H1 (cell line): ENCODE results near the gene SEPTIN7. TPM values are rescaled to one million over a fixed set of nuclear protein-coding genes. Genes with fewer than 3 reads are reported as not detected.

Experiments used
- CTCF ChIA-PET: fragments of 300-600 bp; sonication (Branson Sonifier 250); formaldehyde crosslinking; loops from one replicate; lab custom pipeline; 2021; ENCODE audit not compliant: partially characterized antibody; lab: Charles Lee
- POLR2A ChIA-PET: fragments of 300-600 bp; sonication (Branson Sonifier 250); formaldehyde crosslinking; loops from one replicate; lab custom pipeline; 2021; ENCODE audit warnings: inconsistent platforms; ENCODE audit not compliant: partially characterized antibody; lab: Charles Lee
- DNase-seq, 2 experiments: peaks; one replicate each; pipeline versions ENCODE4 v3.0.0 to v3.0.0-alpha.2; 2010 to 2022; ENCODE audit warnings: low spot score in 2 of 2, low read depth in 1 of 2, mixed read lengths in 1 of 2
- FAIRE-seq: peaks from 2 replicates; lab custom pipeline; 2011; peaks lifted over from hg19 to GRCh38; lab: Jason Lieb, UNC
- H2AFZ ChIP-seq: 2 replicates; pipeline ENCODE4 v1.8.1; 2012; ENCODE audit warnings: low read length, inconsistent platforms
- H2AK5ac ChIP-seq: 2 replicates; pipeline ENCODE4 v1.6.1; 2013; ENCODE audit warnings: low read depth, low read length
- H2BK120ac ChIP-seq: replicated peaks from 2 replicates; pipeline ENCODE3; 2013; ENCODE audit warnings: low read depth, low read length, inconsistent platforms
- H2BK12ac ChIP-seq: 2 replicates; pipeline ENCODE4 v1.6.1; 2013; ENCODE audit warnings: low read depth, low read length
- H2BK15ac ChIP-seq: 2 replicates; pipeline ENCODE4 v1.6.1; 2013; ENCODE audit warnings: low read length
- H2BK20ac ChIP-seq: 2 replicates; pipeline ENCODE4 v1.6.1; 2013; ENCODE audit warnings: low read length
- H2BK5ac ChIP-seq: 2 replicates; pipeline ENCODE4 v1.6.1; 2013; ENCODE audit warnings: low read depth, low read length
- H3K14ac ChIP-seq: 2 replicates; pipeline ENCODE4 v1.6.1; 2013; ENCODE audit warnings: inconsistent platforms; ENCODE audit not compliant: insufficient read length
- H3K18ac ChIP-seq: 2 replicates; pipeline ENCODE4 v1.6.1; 2013; ENCODE audit warnings: low read length; ENCODE audit errors: extremely low read depth
- H3K23ac ChIP-seq: 2 replicates; pipeline ENCODE4 v1.6.1; 2013; ENCODE audit warnings: inconsistent platforms; ENCODE audit not compliant: insufficient read length
- H3K23me2 ChIP-seq: 2 replicates; pipeline ENCODE4 v1.6.1; 2013; ENCODE audit warnings: low read depth, low read length
- H3K27ac ChIP-seq: 2 replicates; pipeline ENCODE4 v1.6.1; 2011; ENCODE audit warnings: low read depth, low read length, inconsistent platforms
- H3K27me3 ChIP-seq, 4 experiments: replicated peaks in 1 of 4; 1 replicate in 1 of 4; 2 replicates in 3 of 4; pipeline versions ENCODE4 v1.6.1 to v1.8.1; 2011 to 2013; ENCODE audit warnings: low read length in 3 of 4, mild to moderate bottlenecking in 3 of 4, inconsistent platforms in 2 of 4, mixed read lengths in 2 of 4, moderate library complexity in 1 of 4; ENCODE audit not compliant: control insufficient read depth in 3 of 4, insufficient read depth in 3 of 4; ENCODE audit errors: extremely low read depth in 1 of 4
- H3K36me3 ChIP-seq, 4 experiments: 2 replicates each; pipeline versions ENCODE4 v1.6.1 to v1.8.1; 2011 to 2013; ENCODE audit warnings: mild to moderate bottlenecking in 4 of 4, low read length in 3 of 4, moderate library complexity in 2 of 4, control low read depth in 1 of 4, inconsistent platforms in 1 of 4; ENCODE audit not compliant: insufficient read depth in 4 of 4, control insufficient read depth in 2 of 4
- H3K4ac ChIP-seq: replicated peaks from 2 replicates; pipeline ENCODE3; 2013; ENCODE audit warnings: low read length, low read depth, mixed read lengths, inconsistent platforms; ENCODE audit not compliant: insufficient read length
- H3K4me1 ChIP-seq, 4 experiments: replicated peaks in 1 of 4; 1 replicate in 1 of 4; 2 replicates in 3 of 4; pipeline versions ENCODE4 v1.6.1 to v1.8.1; 2011 to 2013; ENCODE audit warnings: low read length in 3 of 4, inconsistent platforms in 2 of 4, mixed read lengths in 1 of 4; ENCODE audit not compliant: insufficient read depth in 4 of 4, control insufficient read depth in 3 of 4
- H3K4me2 ChIP-seq, 2 experiments: 2 replicates each; pipeline versions ENCODE4 v1.6.1 to v1.8.1; 2011 to 2013; ENCODE audit warnings: low read depth in 2 of 2, low read length in 2 of 2, control low read depth in 1 of 2, inconsistent platforms in 1 of 2, mild to moderate bottlenecking in 1 of 2; ENCODE audit not compliant: insufficient read depth in 1 of 2
- H3K4me3 ChIP-seq, 4 experiments: fragments of 200-600, 300-600 bp in 1 of 4; sonication (generic), shearing (Covaris generic), sonication (Bioruptor Twin) in 1 of 4; 2 replicates each; pipeline versions ENCODE4 v1.5.1 to v1.8.1; 2011 to 2016; ENCODE audit warnings: low read length in 4 of 4, low read depth in 3 of 4, control low read depth in 2 of 4, inconsistent platforms in 2 of 4, mild to moderate bottlenecking in 2 of 4, mixed read lengths in 1 of 4, moderate library complexity in 1 of 4; ENCODE audit not compliant: insufficient read depth in 2 of 4; ENCODE audit errors: extremely low read depth in 1 of 4
- H3K56ac ChIP-seq: replicated peaks from 2 replicates; pipeline ENCODE3; 2013; ENCODE audit warnings: low read depth, mild to moderate bottlenecking, mixed read lengths, low read length, inconsistent platforms; ENCODE audit not compliant: insufficient read length
- H3K79me1 ChIP-seq: 2 replicates; pipeline ENCODE4 v1.6.1; 2013; ENCODE audit warnings: low read depth, low read length, control low read depth
- H3K79me2 ChIP-seq, 2 experiments: 2 replicates each; pipeline versions ENCODE4 v1.6.1 to v1.8.1; 2012 to 2013; ENCODE audit warnings: low read length in 2 of 2, mild to moderate bottlenecking in 2 of 2, inconsistent platforms in 1 of 2; ENCODE audit not compliant: insufficient read depth in 2 of 2, control insufficient read depth in 1 of 2
- H3K9ac ChIP-seq, 4 experiments: replicated peaks in 1 of 4; 1 replicate in 1 of 4; 2 replicates in 3 of 4; pipeline versions ENCODE4 v1.6.1 to v1.8.1; 2011 to 2013; ENCODE audit warnings: low read depth in 3 of 4, low read length in 3 of 4, control low read depth in 2 of 4, mild to moderate bottlenecking in 2 of 4, moderate library complexity in 2 of 4, inconsistent platforms in 1 of 4; ENCODE audit errors: extremely low read depth in 1 of 4
- H3K9me3 ChIP-seq, 2 experiments: 2 replicates each; pipeline versions ENCODE4 v1.6.1 to v1.8.1; 2012 to 2013; ENCODE audit warnings: mild to moderate bottlenecking in 2 of 2, moderate library complexity in 2 of 2, control low read depth in 1 of 2, inconsistent platforms in 1 of 2, low read depth in 1 of 2, low read length in 1 of 2, mixed read lengths in 1 of 2; ENCODE audit not compliant: insufficient read depth in 2 of 2
- H4K20me1 ChIP-seq, 2 experiments: replicated peaks in 1 of 2; 2 replicates each; pipeline versions ENCODE3 to v1.8.1; 2011 to 2013; ENCODE audit warnings: inconsistent platforms in 2 of 2, low read length in 2 of 2, mild to moderate bottlenecking in 1 of 2; ENCODE audit not compliant: insufficient read depth in 2 of 2, control insufficient read depth in 1 of 2
- H4K5ac ChIP-seq: 2 replicates; pipeline ENCODE4 v1.6.1; 2013; ENCODE audit warnings: low read length, low read depth, mixed read lengths, inconsistent platforms; ENCODE audit not compliant: insufficient read length
- H4K8ac ChIP-seq: 2 replicates; pipeline ENCODE4 v1.8.0; 2013; ENCODE audit warnings: mild to moderate bottlenecking, moderate library complexity, low read length, inconsistent platforms; ENCODE audit not compliant: insufficient read depth; ENCODE audit errors: extremely low read depth
- H4K91ac ChIP-seq: replicated peaks from 2 replicates; pipeline ENCODE3; 2013; ENCODE audit warnings: low read length, mixed read lengths, inconsistent platforms; ENCODE audit not compliant: insufficient read length
- ATF3 ChIP-seq: IDR thresholded peaks from 2 replicates; pipeline ENCODE4 v1.6.1; 2011; ENCODE audit warnings: low read depth, mild to moderate bottlenecking, low read length; ENCODE audit not compliant: insufficient read depth
- CREB1 ChIP-seq: IDR thresholded peaks from 2 replicates; pipeline ENCODE4 v1.6.1; 2012; ENCODE audit warnings: inconsistent platforms
- E2F6 ChIP-seq: IDR thresholded peaks from 2 replicates; pipeline ENCODE4 v1.6.1; 2012; ENCODE audit warnings: inconsistent platforms
- EGR1 ChIP-seq: IDR thresholded peaks from 2 replicates; pipeline ENCODE4 v1.6.1; 2011; ENCODE audit warnings: low read depth, low read length, borderline replicate concordance
- FOSL1 ChIP-seq: IDR thresholded peaks from 2 replicates; pipeline ENCODE4 v1.6.1; 2011; ENCODE audit warnings: mild to moderate bottlenecking, low read depth, low read length, moderate library complexity; ENCODE audit not compliant: insufficient read depth
- GTF2F1 ChIP-seq: IDR thresholded peaks from 2 replicates; pipeline ENCODE4 v1.6.1; 2012; ENCODE audit warnings: low read depth, low read length, improper control_type of control experiment, borderline replicate concordance
- HDAC2 ChIP-seq, 2 experiments: fragments of 300-600 bp in 1 of 2; sonication (generic) in 1 of 2; IDR thresholded peaks; 2 replicates each; pipeline ENCODE4 v1.6.1; 2011 to 2012; ENCODE audit warnings: low read depth in 2 of 2, low read length in 2 of 2, mild to moderate bottlenecking in 2 of 2, moderate library complexity in 2 of 2, borderline replicate concordance in 1 of 2, inconsistent platforms in 1 of 2
- POLR2A ChIP-seq, 2 experiments: IDR thresholded peaks; 1 replicate in 1 of 2; 2 replicates in 1 of 2; pipeline ENCODE4 v1.6.1; 2011; ENCODE audit warnings: low read depth in 2 of 2, low read length in 2 of 2, mild to moderate bottlenecking in 2 of 2; ENCODE audit errors: control extremely low read depth in 1 of 2
- POLR2AphosphoS5 ChIP-seq: IDR thresholded peaks from 2 replicates; pipeline ENCODE4 v1.6.1; 2011; ENCODE audit warnings: low read depth, low read length
- SRF ChIP-seq: IDR thresholded peaks from 2 replicates; pipeline ENCODE4 v1.6.1; 2011; ENCODE audit warnings: mild to moderate bottlenecking, low read depth, low read length, moderate library complexity
- WGBS, 2 experiments: shearing (Covaris generic) in 1 of 2; methylation state at CpG; one replicate each; pipeline versions ENCODE4 v1.1.6 to v1.1.7; 2013 to 2015; ENCODE audit warnings: low lambda C conversion rate in 2 of 2, mixed read lengths in 2 of 2, inconsistent platforms in 1 of 2, low coverage in 1 of 2, missing lambda C conversion rate in 1 of 2; ENCODE audit not compliant: insufficient replicate concordance in 2 of 2, insufficient coverage in 1 of 2, insufficient read length in 1 of 2; ENCODE audit errors: extremely low coverage in 1 of 2, missing lambda C conversion rate in 1 of 2; 5-methylcytosine and 5-hydroxymethylcytosine counted together
- polyA plus RNA-seq, 7 experiments: library from polyadenylated mRNA; depleted of rRNA in 3 of 7; stranded (reverse) in 5 of 7; unstranded in 2 of 7; fragments of >200 nt in 5 of 7; fragments of 200-250 nt in 2 of 7; gene quantifications; 1 replicate in 5 of 7; 2 replicates in 1 of 7; 4 replicates in 1 of 7; pipeline versions ENCODE4 v1.2.1 to v1.2.3, GENCODE V29; 2011 to 2013; ENCODE audit warnings: missing spikeins in 2 of 7, mixed read lengths in 2 of 7
- total RNA-seq: library from RNA; stranded (reverse); fragmentation: NEBNext Ultra II Directional; extraction: Animal tissue kit (Norgen Biotek cat#: 25700); gene quantifications from 2 replicates; pipeline ENCODE4 v1.2.1, GENCODE V29; 2021

The SEPTIN7 gene
- total and polyA plus RNA-seq, 2 of the 8 experiments (the other 6 are each of a cell fraction or from before 2014, with no cell fraction given): 85.3 to 183 TPM

- H2BK120ac ChIP-seq: peak overlapping the region; percentile 84
- peaks cover 20 to 47% of the 10 kb centered on the region in 2 experiments for H3K79me2 ChIP-seq
- H3K27ac ChIP-seq: peak overlapping the region; percentile 87
- no peaks in the 10 kb centered on the region; the same call in 1 of the 2 replicates for H3K79me1 ChIP-seq
- peaks cover 6% of the 10 kb centered on the region for H3K23me2 ChIP-seq
- peak overlapping the region; percentile 72; the same call in 1 of the 2 replicates for H2BK15ac ChIP-seq
- H3K23ac ChIP-seq: no peak overlapping the region
- H3K56ac ChIP-seq: peak overlapping the region; percentile 99
- peak overlapping the region; percentile 99 for H2BK5ac ChIP-seq
- whole genome bisulfite sequencing, 2 experiments: 2% methylated on average over 18 of the region's 70 CpGs; no CpG with 5 or more reads in 1 of the 2 experiments
- FAIRE-seq (no peak), DNase-seq (peak in 1 of 2 experiments; percentile 82)
- H3K4me3 ChIP-seq: peak overlapping the region; percentile 84 to 94 (median 86)
- H4K20me1 ChIP-seq: peaks cover 0 to 7% of the 10 kb centered on the region in 2 experiments
- no peak overlapping the region for H2AFZ ChIP-seq
- POLR2A ChIA-PET: interaction anchor here (0.7 to 4.8 kb wide), 29 partner anchors 8 to 151 kb away, joined by 3 to 38 read pairs (median 5); partner anchors contain the start of gene HERPUD2
- H3K27me3 ChIP-seq: no peaks in the 10 kb centered on the region
- H4K8ac ChIP-seq: peak overlapping the region; percentile 97
- peak overlapping the region; percentile 97 for H3K18ac ChIP-seq
- H4K91ac ChIP-seq: peak overlapping the region; percentile 76
- H3K9me3 ChIP-seq: no peaks in the 10 kb centered on the region
- H3K14ac ChIP-seq: no peak overlapping the region
- peak overlapping the region; percentile 89 for H4K5ac ChIP-seq
- H2BK20ac ChIP-seq: no peak overlapping the region
- peaks cover 0 to 7% (median 1%) of the 10 kb centered on the region in 4 experiments; a peak in 3 of 7 replicates for H3K4me1 ChIP-seq
- no peaks in the 10 kb centered on the region for H3K36me3 ChIP-seq
- CTCF ChIA-PET: interaction anchor here (1.2 to 3.9 kb wide), 12 partner anchors 10 to 114 kb away, joined by 3 to 18 read pairs (median 8); no protein-coding TSS in a partner anchor
- no peak overlapping the region for H3K4ac ChIP-seq
- H3K9ac ChIP-seq: peak overlapping the region; percentile 82 to 97 (median 92)
- peak overlapping the region; percentile 44 to 74 for H3K4me2 ChIP-seq
- 0 out of 2 replicates have a peak overlapping the region, but pooled peaks have one; percentile 27 for H2BK12ac ChIP-seq
- no peak overlapping the region for H2AK5ac ChIP-seq
- 0 out of 4 replicates have a peak, but pooled peaks have one; percentile 22 to 24 for TF ChIP-seq HDAC2 (IDR thresholded peaks at IDR 0.05; ENCODE audit: borderline replicate concordance in 1 of 2, low read depth in 2 of 2, low read length in 2 of 2)
- no peak for TF ChIP-seq CREB1
- no peak for TF ChIP-seq E2F6
- TF ChIP-seq FOSL1: no peak
- TF ChIP-seq SRF: no peak
- 0 out of 2 replicates have a peak, but pooled peaks have one; percentile 15 for TF ChIP-seq ATF3
- 0 out of 2 replicates have a peak, but pooled peaks have one; percentile 9 for TF ChIP-seq POLR2AphosphoS5
- TF ChIP-seq POLR2A (IDR thresholded peaks at IDR 0.05; ENCODE audit: control extremely low read depth in 1 of 2, low read depth in 2 of 2, low read length in 2 of 2): no peak; a peak in 2 of 3 replicates
- no peak for TF ChIP-seq GTF2F1
- TF ChIP-seq EGR1: 0 out of 2 replicates have a peak, but pooled peaks have one; percentile 33
These were observed 690 bp downstream of the SEPTIN7 start for GRCh38 chr7:35801392-35802101.
